MG63 (cell line): Measurements from ENCODE around the gene PLB1. TPM values are rescaled to one million over a fixed set of nuclear protein-coding genes. Genes with fewer than 3 reads are reported as not detected.

Source experiments
- DNase-seq: peaks from one replicate; pipeline ENCODE4 v3.0.0-alpha.2; 2020
- H3K27me3 ChIP-seq: fragments of 250-450 bp; sonication (Bioruptor Pico); 2 replicates; pipeline ENCODE4 v1.5.1; 2020; ENCODE audit warnings: mild to moderate bottlenecking, moderate library complexity
- H3K36me3 ChIP-seq: fragments of 250-450 bp; sonication (Bioruptor Pico); 2 replicates; pipeline ENCODE4 v1.5.1; 2020; ENCODE audit warnings: mild to moderate bottlenecking, moderate library complexity
- H3K4me3 ChIP-seq: fragments of 250-450 bp; sonication (Bioruptor Pico); 2 replicates; pipeline ENCODE4 v1.5.1; 2020; ENCODE audit warnings: mild to moderate bottlenecking, moderate library complexity
- H3K9me3 ChIP-seq: fragments of 250-450 bp; sonication (Bioruptor Pico); 2 replicates; pipeline ENCODE4 v1.5.1; 2020; ENCODE audit warnings: mild to moderate bottlenecking, moderate library complexity
- total RNA-seq: library from RNA; depleted of rRNA; stranded (reverse); fragments of >200 nt; shearing (Covaris generic); gene quantifications from 2 replicates; pipeline ENCODE4 v1.2.3, GENCODE V29; 2014; ENCODE audit warnings: low replicate concordance

Gene PLB1
- total RNA-seq, 1 experiment from 2014 or later: not detected

- Histone ChIP-seq H3K9me3 (no peaks in the 10 kb centered on the region), H3K36me3 (no peaks in the 10 kb centered on the region), H3K4me3 (no peak overlapping the region), H3K27me3 (no peaks in the 10 kb centered on the region)
- no peak for DNase-seq
Measured at GRCh38 chr2:28486526-28486925, 9.3 kb upstream of the PLB1 start.

DNA sequence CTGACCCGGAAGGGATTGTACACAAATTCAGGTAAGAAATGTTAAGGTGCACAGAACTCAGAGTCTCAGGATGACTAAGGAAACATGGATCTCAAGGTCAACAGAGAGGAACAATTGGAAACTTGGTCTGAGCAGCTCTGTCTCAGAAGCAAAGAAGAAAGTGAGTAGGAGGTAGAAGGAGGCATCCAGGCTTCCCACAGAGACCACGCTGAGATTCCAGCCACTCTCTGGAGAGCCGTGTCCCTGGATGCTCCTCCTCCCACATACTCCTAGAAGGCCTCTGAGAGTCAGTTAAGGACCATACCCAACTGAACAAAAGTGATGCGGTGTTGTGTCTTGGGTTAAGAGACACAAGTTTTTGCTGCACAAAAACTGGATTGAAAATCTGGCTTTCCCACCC, 8.6 kb upstream of the PLB1 start:
- no peak for DNase-seq
- H3K9me3 ChIP-seq: no peaks in the 10 kb centered on the region
- no peaks in the 10 kb centered on the region for H3K27me3 ChIP-seq

GRCh38 chr2:28488083-28488830, 7.6 kb upstream of the PLB1 start:
- DNase-seq: no peak
- Histone ChIP-seq H3K27me3 (no peaks in the 10 kb centered on the region), H3K9me3 (no peaks in the 10 kb centered on the region), H3K36me3 (no peaks in the 10 kb centered on the region), H3K4me3 (no peak overlapping the region)

More for the DNA sequence above, 8.6 kb upstream of the PLB1 start:
- no peaks in the 10 kb centered on the region for H3K36me3 ChIP-seq
- H3K4me3 ChIP-seq: no peak overlapping the region

- DNase-seq: no peak
- no peak overlapping the region for H3K4me3 ChIP-seq
- no peaks in the 10 kb centered on the region for H3K9me3 ChIP-seq
- H3K27me3 ChIP-seq: no peaks in the 10 kb centered on the region
- H3K36me3 ChIP-seq: no peaks in the 10 kb centered on the region
Measured at GRCh38 chr2:28488858-28489575, 6.8 kb upstream of the PLB1 start.

DNA sequence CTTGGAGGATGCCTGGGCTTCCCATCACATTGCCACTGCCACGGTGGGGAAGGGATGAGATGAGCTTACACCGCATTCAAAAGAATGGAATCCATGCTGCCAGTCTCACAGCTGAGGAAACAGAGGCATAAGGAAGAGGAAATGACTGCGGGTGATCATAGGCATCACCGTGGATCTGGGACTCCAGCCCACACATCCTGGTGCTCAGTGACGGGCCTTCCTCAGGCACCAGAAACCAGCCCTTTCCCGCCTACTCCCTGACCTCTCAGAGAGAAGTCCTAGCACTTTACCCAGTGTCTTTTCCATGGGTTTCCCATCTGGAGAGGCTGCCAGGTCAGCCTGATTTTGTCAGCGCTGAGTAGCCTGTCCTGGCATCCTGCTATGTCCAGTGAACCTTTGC, 5.3 kb upstream of the PLB1 start:
- H3K36me3 ChIP-seq: no peaks in the 10 kb centered on the region
- H3K4me3 ChIP-seq: no peak overlapping the region
- H3K27me3 ChIP-seq: no peaks in the 10 kb centered on the region
- DNase-seq: no peak
- H3K9me3 ChIP-seq: no peaks in the 10 kb centered on the region

GRCh38 chr2:28492282-28492681, 3.6 kb upstream of the PLB1 start:
- H3K27me3 ChIP-seq: no peaks in the 10 kb centered on the region
- DNase-seq: no peak
- H3K36me3 ChIP-seq: no peaks in the 10 kb centered on the region
- H3K4me3 ChIP-seq: no peak overlapping the region
- no peaks in the 10 kb centered on the region for H3K9me3 ChIP-seq

DNA sequence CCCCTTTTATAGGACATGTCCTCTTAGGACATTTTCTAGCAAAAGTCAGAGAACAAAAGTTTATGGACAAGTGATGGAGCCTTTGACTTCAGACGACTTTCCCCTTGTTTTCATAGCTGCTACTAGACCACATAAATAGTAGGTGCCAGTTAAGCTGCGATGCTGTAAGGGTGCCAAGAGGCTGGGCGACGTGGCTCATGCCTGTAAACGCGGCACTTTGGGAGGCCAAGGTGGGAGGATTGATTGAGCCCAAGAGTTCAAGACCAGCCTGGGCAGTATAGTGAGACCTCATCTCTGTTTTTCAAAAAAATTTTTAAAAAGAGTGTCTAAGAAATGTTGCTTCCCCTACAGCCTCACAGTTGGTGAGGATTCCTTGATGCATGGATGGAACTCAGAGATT, 2.2 kb upstream of the PLB1 start:
- Histone ChIP-seq H3K9me3 (no peaks in the 10 kb centered on the region), H3K27me3 (no peaks in the 10 kb centered on the region), H3K36me3 (no peaks in the 10 kb centered on the region), H3K4me3 (no peak overlapping the region)
- no peak for DNase-seq

DNA sequence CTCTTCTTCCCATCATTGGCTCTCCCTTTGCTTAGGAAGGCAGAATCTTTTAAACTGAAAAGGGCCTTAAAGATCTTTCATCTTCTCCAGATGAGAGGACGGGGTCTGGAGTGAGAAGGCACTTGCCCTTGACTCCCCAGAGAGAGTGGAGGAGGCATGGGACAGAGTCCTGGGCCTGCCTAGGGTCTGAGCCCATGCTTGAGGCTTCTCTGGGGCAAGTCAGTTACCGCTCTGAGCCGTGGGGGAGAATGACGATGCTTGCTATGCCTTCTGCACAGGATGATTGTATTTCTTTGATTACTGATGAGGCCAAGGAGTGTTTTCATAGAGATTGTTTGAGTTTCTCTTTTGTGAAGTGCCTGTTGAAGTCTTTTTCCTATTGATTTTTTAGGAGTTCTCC, 921 bp downstream of the PLB1 start:
- H3K4me3 ChIP-seq: no peak overlapping the region
- no peaks in the 10 kb centered on the region for H3K27me3 ChIP-seq
- H3K36me3 ChIP-seq: no peaks in the 10 kb centered on the region

GRCh38 chr2:28497206-28497605, 1.3 kb downstream of the PLB1 start:
- Histone ChIP-seq H3K27me3 (no peaks in the 10 kb centered on the region), H3K4me3 (no peak overlapping the region), H3K9me3 (no peaks in the 10 kb centered on the region), H3K36me3 (no peaks in the 10 kb centered on the region)
- no peak for DNase-seq

More for the DNA sequence above, 921 bp downstream of the PLB1 start:
- no peaks in the 10 kb centered on the region for H3K9me3 ChIP-seq
- no peak for DNase-seq

DNA sequence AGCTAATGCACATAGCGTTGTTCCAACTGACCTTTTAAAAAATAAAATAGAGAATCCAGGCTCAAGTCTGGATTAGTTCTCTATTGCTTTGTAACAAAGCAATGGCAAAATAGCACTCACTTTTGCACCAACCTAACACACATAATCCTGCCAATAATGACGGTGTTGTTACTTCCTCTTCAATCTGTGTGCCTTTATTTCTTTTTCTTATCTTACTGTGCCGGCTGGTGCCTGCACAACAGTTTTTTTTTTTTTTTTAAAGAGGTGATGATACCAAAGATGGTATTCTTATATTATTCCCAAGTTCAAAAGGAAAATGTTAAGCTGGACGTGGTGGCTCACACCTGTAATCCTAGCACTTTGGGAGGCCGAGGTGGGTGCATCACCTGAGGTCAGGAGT, 3.4 kb downstream of the PLB1 start:
- no peaks in the 10 kb centered on the region for H3K9me3 ChIP-seq
- H3K36me3 ChIP-seq: no peaks in the 10 kb centered on the region
- H3K4me3 ChIP-seq: no peak overlapping the region
- DNase-seq: no peak
- no peaks in the 10 kb centered on the region for H3K27me3 ChIP-seq

DNA sequence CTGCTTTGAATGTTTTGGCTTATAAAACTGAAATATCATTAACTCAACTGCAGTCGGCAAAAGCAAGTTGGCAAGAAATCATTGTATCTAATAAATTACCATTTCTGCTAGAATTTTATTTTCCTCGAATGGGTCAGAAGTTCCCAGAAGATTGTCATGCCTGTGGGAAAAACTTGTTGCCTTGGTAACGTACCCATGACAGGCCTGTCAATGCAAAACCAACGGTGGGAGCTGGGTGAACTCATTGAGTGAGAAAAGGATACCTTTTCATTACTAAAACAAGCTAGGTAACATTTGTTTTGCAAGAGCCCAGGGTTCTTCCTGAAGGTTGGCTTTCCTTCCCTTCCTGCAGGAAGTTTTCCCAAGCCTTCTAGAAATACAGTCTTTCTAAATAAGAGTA, 9.5 kb downstream of the PLB1 start:
- Histone ChIP-seq H3K4me3 (no peak overlapping the region), H3K27me3 (no peaks in the 10 kb centered on the region), H3K9me3 (no peaks in the 10 kb centered on the region), H3K36me3 (no peaks in the 10 kb centered on the region)
- DNase-seq: no peak

- H3K4me3 ChIP-seq: no peak overlapping the region
- H3K36me3 ChIP-seq: no peaks in the 10 kb centered on the region
- DNase-seq: no peak
- H3K27me3 ChIP-seq: no peaks in the 10 kb centered on the region
- H3K9me3 ChIP-seq: peaks cover 2% of the 10 kb centered on the region; the same call in 1 of the 2 replicates
Measured at GRCh38 chr2:28506112-28506910, 10.5 kb downstream of the PLB1 start.

GRCh38 chr2:28507796-28508764, 12.2 kb downstream of the PLB1 start:
- H3K4me3 ChIP-seq: no peak overlapping the region
- DNase-seq: no peak
- H3K36me3 ChIP-seq: no peaks in the 10 kb centered on the region
- no peaks in the 10 kb centered on the region; the same call in 1 of the 2 replicates for H3K27me3 ChIP-seq
- H3K9me3 ChIP-seq: peaks cover 8% of the 10 kb centered on the region; the same call in 1 of the 2 replicates

DNA sequence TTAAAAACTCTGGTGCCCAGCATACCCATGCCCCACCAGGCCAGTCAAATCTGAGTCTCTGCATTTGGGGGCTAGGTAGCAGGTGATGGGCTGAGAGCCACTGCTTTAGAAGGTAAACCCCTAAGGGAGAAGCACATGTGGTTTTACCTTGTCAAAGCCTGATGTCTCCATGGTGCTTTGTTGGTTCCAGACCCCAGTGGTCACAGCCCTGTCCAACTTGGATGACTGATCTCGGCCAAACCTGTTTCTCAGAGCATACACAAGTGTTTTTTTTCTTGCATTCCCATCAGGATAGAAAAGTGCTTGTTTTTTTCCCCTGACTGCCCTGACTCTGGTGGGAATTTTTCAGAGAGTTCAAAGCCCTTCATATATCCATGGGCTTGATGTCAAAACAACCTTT, 13.5 kb downstream of the PLB1 start:
- no peaks in the 10 kb centered on the region for H3K36me3 ChIP-seq
- H3K27me3 ChIP-seq: peaks cover 2% of the 10 kb centered on the region; the same call in 1 of the 2 replicates

DNA sequence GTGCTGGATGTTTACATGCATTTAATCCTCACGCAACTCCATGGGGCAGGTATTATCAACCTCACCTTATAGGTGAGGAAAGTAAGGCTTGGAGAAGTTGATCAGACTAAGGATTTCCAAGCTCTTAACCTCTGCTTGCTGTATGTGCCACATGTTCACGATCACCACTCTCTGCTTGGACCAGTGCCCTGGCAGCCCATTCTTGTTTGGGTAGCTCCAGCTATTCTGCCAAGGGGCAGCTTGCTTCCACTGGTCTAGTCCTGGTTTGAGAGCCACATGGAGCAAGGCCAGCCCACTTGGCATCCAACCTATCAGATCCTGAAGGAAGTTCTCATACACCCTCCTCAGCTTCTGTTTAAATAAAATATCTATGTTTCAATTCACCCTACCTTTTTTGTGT, 14.3 kb downstream of the PLB1 start:
- H3K36me3 ChIP-seq: no peaks in the 10 kb centered on the region
- H3K4me3 ChIP-seq: no peak overlapping the region
- H3K9me3 ChIP-seq: peaks cover 8% of the 10 kb centered on the region; the same call in 1 of the 2 replicates
- peak; percentile 85 for DNase-seq
- H3K27me3 ChIP-seq: peaks cover 2% of the 10 kb centered on the region; the same call in 1 of the 2 replicates

More for the DNA sequence above, 13.5 kb downstream of the PLB1 start:
- Histone ChIP-seq H3K9me3 (peaks cover 8% of the 10 kb centered on the region; the same call in 1 of the 2 replicates), H3K4me3 (no peak overlapping the region)
- DNase-seq: no peak
